ENCODE measurements around the gene MAT2A. TPM values are rescaled to one million over a fixed set of nuclear protein-coding genes. Genes with fewer than 3 reads are reported as not detected.

MAT2A gene
- total and polyA plus RNA-seq, 2 of the 8 experiments (the other 6 are each of a cell fraction or from before 2014, with no cell fraction given): 255 to 307 TPM

DNA sequence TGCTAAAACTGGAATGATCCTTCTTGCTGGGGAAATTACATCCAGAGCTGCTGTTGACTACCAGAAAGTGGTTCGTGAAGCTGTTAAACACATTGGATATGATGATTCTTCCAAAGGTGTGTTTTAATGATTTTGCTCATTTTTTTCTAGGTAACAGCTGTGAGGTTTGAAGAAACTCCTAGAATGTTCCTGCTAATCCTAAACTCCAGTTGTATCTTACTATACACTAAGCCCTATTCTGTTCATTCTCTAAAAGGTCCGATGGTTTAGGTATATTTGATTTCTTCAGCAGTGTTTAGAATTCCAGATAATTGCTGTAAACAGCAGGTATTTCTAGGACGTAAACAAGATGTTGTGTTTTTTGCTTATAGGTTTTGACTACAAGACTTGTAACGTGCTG is 2.3 kb downstream of the MAT2A start (continued):
- TF ChIP-seq, protein P1, sequence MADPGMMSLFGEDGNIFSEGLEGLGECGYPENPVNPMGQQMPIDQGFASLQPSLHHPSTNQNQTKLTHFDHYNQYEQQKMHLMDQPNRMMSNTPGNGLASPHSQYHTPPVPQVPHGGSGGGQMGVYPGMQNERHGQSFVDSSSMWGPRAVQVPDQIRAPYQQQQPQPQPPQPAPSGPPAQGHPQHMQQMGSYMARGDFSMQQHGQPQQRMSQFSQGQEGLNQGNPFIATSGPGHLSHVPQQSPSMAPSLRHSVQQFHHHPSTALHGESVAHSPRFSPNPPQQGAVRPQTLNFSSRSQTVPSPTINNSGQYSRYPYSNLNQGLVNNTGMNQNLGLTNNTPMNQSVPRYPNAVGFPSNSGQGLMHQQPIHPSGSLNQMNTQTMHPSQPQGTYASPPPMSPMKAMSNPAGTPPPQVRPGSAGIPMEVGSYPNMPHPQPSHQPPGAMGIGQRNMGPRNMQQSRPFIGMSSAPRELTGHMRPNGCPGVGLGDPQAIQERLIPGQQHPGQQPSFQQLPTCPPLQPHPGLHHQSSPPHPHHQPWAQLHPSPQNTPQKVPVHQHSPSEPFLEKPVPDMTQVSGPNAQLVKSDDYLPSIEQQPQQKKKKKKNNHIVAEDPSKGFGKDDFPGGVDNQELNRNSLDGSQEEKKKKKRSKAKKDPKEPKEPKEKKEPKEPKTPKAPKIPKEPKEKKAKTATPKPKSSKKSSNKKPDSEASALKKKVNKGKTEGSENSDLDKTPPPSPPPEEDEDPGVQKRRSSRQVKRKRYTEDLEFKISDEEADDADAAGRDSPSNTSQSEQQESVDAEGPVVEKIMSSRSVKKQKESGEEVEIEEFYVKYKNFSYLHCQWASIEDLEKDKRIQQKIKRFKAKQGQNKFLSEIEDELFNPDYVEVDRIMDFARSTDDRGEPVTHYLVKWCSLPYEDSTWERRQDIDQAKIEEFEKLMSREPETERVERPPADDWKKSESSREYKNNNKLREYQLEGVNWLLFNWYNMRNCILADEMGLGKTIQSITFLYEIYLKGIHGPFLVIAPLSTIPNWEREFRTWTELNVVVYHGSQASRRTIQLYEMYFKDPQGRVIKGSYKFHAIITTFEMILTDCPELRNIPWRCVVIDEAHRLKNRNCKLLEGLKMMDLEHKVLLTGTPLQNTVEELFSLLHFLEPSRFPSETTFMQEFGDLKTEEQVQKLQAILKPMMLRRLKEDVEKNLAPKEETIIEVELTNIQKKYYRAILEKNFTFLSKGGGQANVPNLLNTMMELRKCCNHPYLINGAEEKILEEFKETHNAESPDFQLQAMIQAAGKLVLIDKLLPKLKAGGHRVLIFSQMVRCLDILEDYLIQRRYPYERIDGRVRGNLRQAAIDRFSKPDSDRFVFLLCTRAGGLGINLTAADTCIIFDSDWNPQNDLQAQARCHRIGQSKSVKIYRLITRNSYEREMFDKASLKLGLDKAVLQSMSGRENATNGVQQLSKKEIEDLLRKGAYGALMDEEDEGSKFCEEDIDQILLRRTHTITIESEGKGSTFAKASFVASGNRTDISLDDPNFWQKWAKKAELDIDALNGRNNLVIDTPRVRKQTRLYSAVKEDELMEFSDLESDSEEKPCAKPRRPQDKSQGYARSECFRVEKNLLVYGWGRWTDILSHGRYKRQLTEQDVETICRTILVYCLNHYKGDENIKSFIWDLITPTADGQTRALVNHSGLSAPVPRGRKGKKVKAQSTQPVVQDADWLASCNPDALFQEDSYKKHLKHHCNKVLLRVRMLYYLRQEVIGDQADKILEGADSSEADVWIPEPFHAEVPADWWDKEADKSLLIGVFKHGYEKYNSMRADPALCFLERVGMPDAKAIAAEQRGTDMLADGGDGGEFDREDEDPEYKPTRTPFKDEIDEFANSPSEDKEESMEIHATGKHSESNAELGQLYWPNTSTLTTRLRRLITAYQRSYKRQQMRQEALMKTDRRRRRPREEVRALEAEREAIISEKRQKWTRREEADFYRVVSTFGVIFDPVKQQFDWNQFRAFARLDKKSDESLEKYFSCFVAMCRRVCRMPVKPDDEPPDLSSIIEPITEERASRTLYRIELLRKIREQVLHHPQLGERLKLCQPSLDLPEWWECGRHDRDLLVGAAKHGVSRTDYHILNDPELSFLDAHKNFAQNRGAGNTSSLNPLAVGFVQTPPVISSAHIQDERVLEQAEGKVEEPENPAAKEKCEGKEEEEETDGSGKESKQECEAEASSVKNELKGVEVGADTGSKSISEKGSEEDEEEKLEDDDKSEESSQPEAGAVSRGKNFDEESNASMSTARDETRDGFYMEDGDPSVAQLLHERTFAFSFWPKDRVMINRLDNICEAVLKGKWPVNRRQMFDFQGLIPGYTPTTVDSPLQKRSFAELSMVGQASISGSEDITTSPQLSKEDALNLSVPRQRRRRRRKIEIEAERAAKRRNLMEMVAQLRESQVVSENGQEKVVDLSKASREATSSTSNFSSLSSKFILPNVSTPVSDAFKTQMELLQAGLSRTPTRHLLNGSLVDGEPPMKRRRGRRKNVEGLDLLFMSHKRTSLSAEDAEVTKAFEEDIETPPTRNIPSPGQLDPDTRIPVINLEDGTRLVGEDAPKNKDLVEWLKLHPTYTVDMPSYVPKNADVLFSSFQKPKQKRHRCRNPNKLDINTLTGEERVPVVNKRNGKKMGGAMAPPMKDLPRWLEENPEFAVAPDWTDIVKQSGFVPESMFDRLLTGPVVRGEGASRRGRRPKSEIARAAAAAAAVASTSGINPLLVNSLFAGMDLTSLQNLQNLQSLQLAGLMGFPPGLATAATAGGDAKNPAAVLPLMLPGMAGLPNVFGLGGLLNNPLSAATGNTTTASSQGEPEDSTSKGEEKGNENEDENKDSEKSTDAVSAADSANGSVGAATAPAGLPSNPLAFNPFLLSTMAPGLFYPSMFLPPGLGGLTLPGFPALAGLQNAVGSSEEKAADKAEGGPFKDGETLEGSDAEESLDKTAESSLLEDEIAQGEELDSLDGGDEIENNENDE (IDR thresholded peaks at IDR 0.05; ENCODE audit: insufficient replicate concordance, low read length): no peak
- no peak for TF ChIP-seq BACH1 (IDR thresholded peaks at IDR 0.05; ENCODE audit: low read length)
- no peak for TF ChIP-seq BCL11A (IDR thresholded peaks at IDR 0.05; ENCODE audit: low read depth in 2 of 2, low read length in 2 of 2)
- no peak for TF ChIP-seq JUN (IDR thresholded peaks at IDR 0.05; ENCODE audit: low read depth, low read length)
- no peak for TF ChIP-seq EZH2 (IDR thresholded peaks at IDR 0.05; ENCODE audit: low read depth, low read length, severe bottlenecking)
- no peak for TF ChIP-seq CHD1 (IDR thresholded peaks at IDR 0.05; ENCODE audit: low read depth, low read length)
- TF ChIP-seq BRCA1 (IDR thresholded peaks at IDR 0.05; ENCODE audit: low read depth, low read length): no peak
- TF ChIP-seq TBP (IDR thresholded peaks at IDR 0.05; ENCODE audit: low read depth, low read length): no peak
- TF ChIP-seq SUZ12 (IDR thresholded peaks at IDR 0.05; ENCODE audit: low read length): no peak
- TF ChIP-seq, protein P2, sequence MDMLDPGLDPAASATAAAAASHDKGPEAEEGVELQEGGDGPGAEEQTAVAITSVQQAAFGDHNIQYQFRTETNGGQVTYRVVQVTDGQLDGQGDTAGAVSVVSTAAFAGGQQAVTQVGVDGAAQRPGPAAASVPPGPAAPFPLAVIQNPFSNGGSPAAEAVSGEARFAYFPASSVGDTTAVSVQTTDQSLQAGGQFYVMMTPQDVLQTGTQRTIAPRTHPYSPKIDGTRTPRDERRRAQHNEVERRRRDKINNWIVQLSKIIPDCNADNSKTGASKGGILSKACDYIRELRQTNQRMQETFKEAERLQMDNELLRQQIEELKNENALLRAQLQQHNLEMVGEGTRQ (IDR thresholded peaks at IDR 0.05; ENCODE audit: low read length): no peak
- no peak for TF ChIP-seq ASH2L (IDR thresholded peaks at IDR 0.05; ENCODE audit: low read length)
- no peak for TF ChIP-seq CREB1 (IDR thresholded peaks at IDR 0.05)

Measured in H1 (cell line).